Mammary epithelial cell (primary cell): ENCODE data around the gene ELF4.

Experiments used
- CTCF ChIP-seq, 2 donors: IDR thresholded peaks in 1 of 2; conservative IDR thresholded peaks in 1 of 2; 2 replicates each; pipeline ENCODE4 v1.5.1; 2011 to 2012; ENCODE audit warnings: inconsistent platforms in 2 of 2, low read length in 2 of 2, mild to moderate bottlenecking in 2 of 2, control low read depth in 1 of 2, low read depth in 1 of 2; ENCODE audit not compliant: insufficient read depth in 1 of 2; ENCODE audit errors: extremely low read depth in 1 of 2
- EZH2 ChIP-seq: IDR thresholded peaks from 2 replicates; pipeline ENCODE4 v1.6.1; 2012; ENCODE audit warnings: low read length, inconsistent platforms, borderline replicate concordance

GRCh38 chrX:130018143-130018542 lies 92.2 kb downstream of the ELF4 start:
- TF ChIP-seq EZH2: no peak
- TF ChIP-seq CTCF (conservative IDR thresholded peaks at IDR 0.05 in 1 of 2, IDR thresholded peaks at IDR 0.05 in 1 of 2; ENCODE audit: extremely low read depth in 1 of 2, insufficient read depth in 1 of 2, low read depth in 1 of 2, low read length in 2 of 2): no peak
